ENCODE results near the gene FAM184A. TPM values are rescaled to one million over a fixed set of nuclear protein-coding genes. Genes with fewer than 3 reads are reported as not detected.

The FAM184A gene
- total RNA-seq, 1 donor from 2014 or later = 3.1 TPM

DNA sequence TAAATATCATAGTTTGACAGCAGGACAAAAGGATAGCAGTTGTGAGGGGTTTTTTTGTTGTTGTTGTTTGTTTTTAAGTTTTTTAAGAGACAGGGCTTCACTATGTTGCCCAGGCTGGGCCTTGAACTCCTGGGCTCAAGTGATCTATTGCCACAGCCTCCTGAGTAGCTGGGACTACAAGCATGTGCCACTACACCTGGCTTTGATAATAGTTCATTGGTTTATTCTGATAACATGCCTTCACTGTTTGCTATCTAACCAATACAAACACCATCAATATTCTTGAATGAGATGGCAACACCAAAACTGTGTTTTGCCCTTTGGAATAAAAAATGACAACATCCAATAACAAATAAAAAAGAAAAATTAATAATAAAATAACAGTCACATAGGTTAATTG, 41.2 kb downstream of the FAM184A start:
- H3K4me1 ChIP-seq = no peaks in the 10 kb centered on the region
- H3K36me3 ChIP-seq = no peaks in the 10 kb centered on the region
- TF ChIP-seq, protein P1, sequence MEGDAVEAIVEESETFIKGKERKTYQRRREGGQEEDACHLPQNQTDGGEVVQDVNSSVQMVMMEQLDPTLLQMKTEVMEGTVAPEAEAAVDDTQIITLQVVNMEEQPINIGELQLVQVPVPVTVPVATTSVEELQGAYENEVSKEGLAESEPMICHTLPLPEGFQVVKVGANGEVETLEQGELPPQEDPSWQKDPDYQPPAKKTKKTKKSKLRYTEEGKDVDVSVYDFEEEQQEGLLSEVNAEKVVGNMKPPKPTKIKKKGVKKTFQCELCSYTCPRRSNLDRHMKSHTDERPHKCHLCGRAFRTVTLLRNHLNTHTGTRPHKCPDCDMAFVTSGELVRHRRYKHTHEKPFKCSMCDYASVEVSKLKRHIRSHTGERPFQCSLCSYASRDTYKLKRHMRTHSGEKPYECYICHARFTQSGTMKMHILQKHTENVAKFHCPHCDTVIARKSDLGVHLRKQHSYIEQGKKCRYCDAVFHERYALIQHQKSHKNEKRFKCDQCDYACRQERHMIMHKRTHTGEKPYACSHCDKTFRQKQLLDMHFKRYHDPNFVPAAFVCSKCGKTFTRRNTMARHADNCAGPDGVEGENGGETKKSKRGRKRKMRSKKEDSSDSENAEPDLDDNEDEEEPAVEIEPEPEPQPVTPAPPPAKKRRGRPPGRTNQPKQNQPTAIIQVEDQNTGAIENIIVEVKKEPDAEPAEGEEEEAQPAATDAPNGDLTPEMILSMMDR (IDR thresholded peaks at IDR 0.05) = no peak
- H3K27ac ChIP-seq = no peak overlapping the region
- no peak for DNase-seq (ENCODE audit: low spot score in 2 of 2)
- no peaks in the 10 kb centered on the region for H3K27me3 ChIP-seq
- no peak overlapping the region for H3K4me3 ChIP-seq
- no peaks in the 10 kb centered on the region for H3K9me3 ChIP-seq
- intact Hi-C loops (cut with DNase I) = no loop called here

DNA sequence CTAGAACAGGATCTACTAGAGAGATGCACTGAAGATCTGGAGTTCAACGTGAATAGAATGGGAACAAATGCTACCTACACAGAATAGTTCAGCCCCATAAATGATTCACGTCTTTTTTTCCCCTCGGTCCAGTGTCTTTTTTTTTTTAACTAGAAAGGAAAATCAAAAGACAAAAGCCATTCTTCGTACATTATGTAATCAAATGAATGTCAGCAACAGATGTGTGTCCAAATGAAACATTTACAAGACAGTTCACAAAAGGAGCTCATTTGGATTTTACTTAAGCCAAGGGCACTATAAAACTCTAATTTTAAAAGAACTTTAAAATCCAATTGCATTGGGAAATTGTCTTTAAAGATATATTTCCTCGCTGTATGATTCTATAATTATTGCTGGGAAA, 42.4 kb downstream of the FAM184A start:
- intact Hi-C loops (cut with DNase I) = no loop called here
- Histone ChIP-seq H3K9me3 (no peaks in the 10 kb centered on the region), H3K27ac (no peak overlapping the region), H3K4me1 (no peaks in the 10 kb centered on the region), H3K36me3 (no peaks in the 10 kb centered on the region), H3K27me3 (no peaks in the 10 kb centered on the region), H3K4me3 (no peak overlapping the region)
- TF ChIP-seq, protein P1 (IDR thresholded peaks at IDR 0.05) = no peak
- DNase-seq (ENCODE audit: low spot score in 2 of 2) = no peak

DNA sequence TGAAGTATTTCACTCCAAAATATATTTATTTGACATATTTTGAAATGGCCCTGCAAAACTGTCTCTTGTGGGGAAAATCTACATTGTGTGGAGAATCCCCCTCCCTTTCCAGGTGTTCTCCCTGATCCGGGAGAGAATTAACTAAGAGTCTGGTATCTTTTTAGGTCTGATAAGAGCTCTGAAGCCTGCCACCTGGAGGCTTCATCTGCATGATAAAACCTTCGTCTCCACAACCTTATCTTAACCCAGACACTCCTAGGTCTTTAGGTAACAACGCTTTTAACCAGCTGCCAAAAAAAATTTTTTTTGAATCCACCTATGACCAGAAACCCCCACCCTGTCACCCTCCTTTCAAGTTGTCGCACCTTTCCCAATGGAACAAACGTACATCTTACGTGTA, 43.0 kb downstream of the FAM184A start:
- Histone ChIP-seq H3K36me3 (no peaks in the 10 kb centered on the region), H3K9me3 (no peaks in the 10 kb centered on the region), H3K27ac (no peak overlapping the region), H3K4me1 (no peaks in the 10 kb centered on the region), H3K27me3 (no peaks in the 10 kb centered on the region), H3K4me3 (no peak overlapping the region)
- TF ChIP-seq, protein P1 (IDR thresholded peaks at IDR 0.05) = no peak
- no peak for DNase-seq (ENCODE audit: low spot score in 2 of 2)
- intact Hi-C loops (cut with DNase I) = no loop called here

DNA sequence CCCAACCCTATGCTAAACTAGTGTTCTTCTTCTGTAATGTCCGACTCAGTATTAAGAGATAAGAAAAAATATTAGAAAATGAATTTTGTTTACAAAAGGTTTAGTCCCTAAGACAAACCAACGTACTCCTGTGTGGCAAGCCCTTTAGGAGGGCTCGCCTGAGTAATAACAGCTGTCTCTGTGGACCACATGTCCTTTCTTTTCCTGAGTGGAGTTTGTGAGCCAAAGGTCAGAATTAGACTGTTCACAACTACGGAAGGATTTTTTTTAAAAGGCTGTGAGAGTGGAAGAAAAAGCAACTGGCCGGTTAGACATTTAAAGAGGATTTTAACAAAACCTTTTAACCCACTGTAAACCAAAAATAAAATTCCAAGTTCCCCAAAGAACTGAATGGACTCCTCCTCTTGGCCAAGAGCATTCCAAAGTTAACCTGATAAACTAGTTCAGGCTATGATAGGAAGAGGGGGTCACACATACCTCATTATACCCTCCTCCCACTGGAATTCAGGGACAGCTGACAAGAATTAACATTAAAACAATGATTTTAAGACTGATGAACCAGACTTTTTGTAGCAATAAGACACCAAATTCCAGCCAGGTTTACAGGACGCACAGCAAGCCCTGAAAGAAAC, 43.5 kb downstream of the FAM184A start:
- intact Hi-C loops (cut with DNase I) = no loop called here
- H3K4me1 ChIP-seq = no peaks in the 10 kb centered on the region

DNA sequence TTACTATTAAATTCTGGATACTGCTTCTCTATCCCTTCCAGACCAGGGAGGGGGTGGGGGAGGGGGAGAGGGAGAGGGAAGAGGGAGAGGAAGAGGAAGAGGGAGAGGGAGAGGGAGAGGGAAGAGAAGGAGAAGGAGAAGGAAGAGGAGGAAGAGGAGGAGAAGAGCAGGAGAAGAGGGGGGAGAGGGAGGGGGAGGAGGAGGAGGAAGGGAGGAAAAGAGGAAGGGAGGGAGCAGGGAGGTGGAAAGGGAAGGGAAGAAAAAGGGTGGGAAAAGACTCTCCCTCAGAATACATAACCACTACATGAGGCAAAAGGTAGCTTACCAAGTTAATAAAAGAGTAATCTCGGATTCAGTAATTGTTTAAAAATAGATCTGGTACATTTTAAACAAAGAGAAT, 46.0 kb downstream of the FAM184A start:
- DNase-seq (ENCODE audit: low spot score in 2 of 2) = no peak
- no peaks in the 10 kb centered on the region for H3K9me3 ChIP-seq
- H3K4me1 ChIP-seq = no peaks in the 10 kb centered on the region
- H3K27ac ChIP-seq = no peak overlapping the region
- TF ChIP-seq, protein P1 (IDR thresholded peaks at IDR 0.05) = no peak
- no peaks in the 10 kb centered on the region for H3K36me3 ChIP-seq
- no peak overlapping the region for H3K4me3 ChIP-seq
- intact Hi-C loops (cut with DNase I) = no loop called here
- no peaks in the 10 kb centered on the region for H3K27me3 ChIP-seq

More for the DNA sequence above, 43.5 kb downstream of the FAM184A start:
- Histone ChIP-seq H3K36me3 (no peaks in the 10 kb centered on the region), H3K27me3 (no peaks in the 10 kb centered on the region), H3K9me3 (no peaks in the 10 kb centered on the region), H3K27ac (no peak overlapping the region), H3K4me3 (no peak overlapping the region)
- TF ChIP-seq, protein P1 (IDR thresholded peaks at IDR 0.05) = no peak
- DNase-seq (ENCODE audit: low spot score in 2 of 2) = no peak

DNA sequence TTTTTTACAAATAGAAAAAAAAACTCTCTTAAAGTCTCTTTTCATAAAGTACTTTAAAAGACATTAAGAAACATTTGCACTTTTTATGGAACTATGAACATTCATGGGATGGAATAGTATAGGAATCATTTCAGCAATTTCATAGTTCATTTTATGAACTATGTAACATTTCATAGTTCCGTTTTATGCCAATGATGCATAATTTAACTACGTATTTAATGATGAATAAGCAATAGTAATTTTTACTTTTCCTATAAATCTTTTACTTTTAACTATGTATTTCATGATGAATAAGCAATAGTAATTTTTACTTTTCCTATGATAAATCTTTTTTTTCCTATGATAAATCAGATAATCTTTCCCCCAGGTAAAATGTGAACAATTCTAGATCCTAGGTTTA, 47.7 kb downstream of the FAM184A start:
- Histone ChIP-seq H3K4me1 (no peaks in the 10 kb centered on the region), H3K27me3 (no peaks in the 10 kb centered on the region), H3K36me3 (no peaks in the 10 kb centered on the region), H3K4me3 (no peak overlapping the region), H3K27ac (no peak overlapping the region), H3K9me3 (no peaks in the 10 kb centered on the region)
- TF ChIP-seq, protein P1 (IDR thresholded peaks at IDR 0.05) = no peak
- intact Hi-C loops (cut with DNase I) = no loop called here
- no peak for DNase-seq (ENCODE audit: low spot score in 2 of 2)
